Heart left ventricle (tissue), 13 donors: ENCODE data around the gene RNF215.

Source experiments
- POLR2A ChIP-seq, 2 donors: fragments of 450-650 bp; IDR thresholded peaks; one replicate each; pipeline ENCODE4 v1.6.1; 2017; ENCODE audit warnings: antibody characterized with exemption in 2 of 2, mild to moderate bottlenecking in 2 of 2, moderate library complexity in 2 of 2
- TF ChIP-seq, protein P1 (sequence below), 12 donors: fragments of 200-600 bp; sonication (generic) in 4 of 12; IDR thresholded peaks; one replicate each; pipeline versions ENCODE4 v1.5.0 to v1.8.0; 2018 to 2022; ENCODE audit warnings: antibody characterized with exemption in 12 of 12, mild to moderate bottlenecking in 5 of 12
- donor health status: ischemic (EF 13 %, LVEDD 7.1; RV severe dilation, severe dysfunction).
- donor health status: DM: no; HTN: yes; CAD: no.
- donor health status: DM: no; HTN: no; CAD: no.
- donor health status: ischemic (EF 25% LVEDD 6.9; RV normal size, moderate dysfunction).
- donor health status: ischemic (EF 25% LVEDD 5.7; RV mildly dilated, moderate dysfunction).
- donor health status: ischemic (EF 35%, LVEDD 5.7; RV mildly dilated, moderate dysfunction).
- donor health status: nonischemic (EF 11% LVEDD 7.7; RV severe dilation, severe dysfunction).
- donor health status: DM: yes; HTN: yes; CAD: no.
- donor health status: PGD.
- donor health status: ischemic (EF 29% LVEDD 5.4; RV normal size, mild dysfunction).
- donor health status: nonischemic (EF 23%, LVEDD 6.1; RV moderate dilation, normal function).

DNA sequence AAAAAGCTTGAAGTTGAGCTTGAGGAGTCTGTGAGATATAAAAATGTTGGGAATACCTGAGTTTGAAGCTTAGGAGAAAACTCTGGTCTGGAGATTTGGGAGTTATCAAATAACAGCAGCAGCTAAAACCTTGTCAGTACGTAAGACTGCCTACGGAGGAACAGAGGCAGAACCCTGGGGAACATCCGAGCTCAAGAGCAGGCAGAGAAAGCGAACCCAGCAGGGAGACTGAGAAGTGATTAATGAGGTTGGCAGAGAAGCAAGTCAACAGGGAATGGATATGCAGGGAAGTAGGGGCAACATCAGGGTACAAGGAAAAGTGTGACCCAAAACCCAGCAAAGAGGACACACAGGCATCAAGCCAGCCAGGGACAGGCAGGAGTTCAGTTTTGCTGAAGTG is 25.8 kb upstream of the RNF215 start:
- TF ChIP-seq, protein P1, sequence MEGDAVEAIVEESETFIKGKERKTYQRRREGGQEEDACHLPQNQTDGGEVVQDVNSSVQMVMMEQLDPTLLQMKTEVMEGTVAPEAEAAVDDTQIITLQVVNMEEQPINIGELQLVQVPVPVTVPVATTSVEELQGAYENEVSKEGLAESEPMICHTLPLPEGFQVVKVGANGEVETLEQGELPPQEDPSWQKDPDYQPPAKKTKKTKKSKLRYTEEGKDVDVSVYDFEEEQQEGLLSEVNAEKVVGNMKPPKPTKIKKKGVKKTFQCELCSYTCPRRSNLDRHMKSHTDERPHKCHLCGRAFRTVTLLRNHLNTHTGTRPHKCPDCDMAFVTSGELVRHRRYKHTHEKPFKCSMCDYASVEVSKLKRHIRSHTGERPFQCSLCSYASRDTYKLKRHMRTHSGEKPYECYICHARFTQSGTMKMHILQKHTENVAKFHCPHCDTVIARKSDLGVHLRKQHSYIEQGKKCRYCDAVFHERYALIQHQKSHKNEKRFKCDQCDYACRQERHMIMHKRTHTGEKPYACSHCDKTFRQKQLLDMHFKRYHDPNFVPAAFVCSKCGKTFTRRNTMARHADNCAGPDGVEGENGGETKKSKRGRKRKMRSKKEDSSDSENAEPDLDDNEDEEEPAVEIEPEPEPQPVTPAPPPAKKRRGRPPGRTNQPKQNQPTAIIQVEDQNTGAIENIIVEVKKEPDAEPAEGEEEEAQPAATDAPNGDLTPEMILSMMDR (IDR thresholded peaks at IDR 0.05) = no peak
- TF ChIP-seq POLR2A (IDR thresholded peaks at IDR 0.05) = no peak
